ENCODE results near the gene RAB33B.

DNA sequence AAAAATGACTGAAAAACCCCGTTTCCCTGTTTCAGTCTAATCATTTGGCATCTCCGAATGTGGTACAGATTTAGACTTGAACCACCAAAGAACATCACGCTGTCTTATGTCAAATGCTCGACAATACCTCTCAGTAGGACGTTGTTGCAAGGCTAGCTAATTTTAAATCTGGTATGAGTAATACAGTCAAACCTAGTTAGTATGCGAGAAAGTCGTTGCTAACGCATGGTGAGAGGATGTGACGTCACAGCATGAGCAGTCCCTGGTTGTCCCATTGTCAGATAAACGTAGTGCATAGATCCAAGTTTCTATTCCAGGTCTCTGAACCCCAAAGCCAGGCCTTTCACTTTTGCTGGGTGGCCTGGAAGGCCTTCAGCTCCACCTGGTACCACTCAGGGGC is 57.4 kb downstream of the RAB33B start:
- TF ChIP-seq, protein P1, sequence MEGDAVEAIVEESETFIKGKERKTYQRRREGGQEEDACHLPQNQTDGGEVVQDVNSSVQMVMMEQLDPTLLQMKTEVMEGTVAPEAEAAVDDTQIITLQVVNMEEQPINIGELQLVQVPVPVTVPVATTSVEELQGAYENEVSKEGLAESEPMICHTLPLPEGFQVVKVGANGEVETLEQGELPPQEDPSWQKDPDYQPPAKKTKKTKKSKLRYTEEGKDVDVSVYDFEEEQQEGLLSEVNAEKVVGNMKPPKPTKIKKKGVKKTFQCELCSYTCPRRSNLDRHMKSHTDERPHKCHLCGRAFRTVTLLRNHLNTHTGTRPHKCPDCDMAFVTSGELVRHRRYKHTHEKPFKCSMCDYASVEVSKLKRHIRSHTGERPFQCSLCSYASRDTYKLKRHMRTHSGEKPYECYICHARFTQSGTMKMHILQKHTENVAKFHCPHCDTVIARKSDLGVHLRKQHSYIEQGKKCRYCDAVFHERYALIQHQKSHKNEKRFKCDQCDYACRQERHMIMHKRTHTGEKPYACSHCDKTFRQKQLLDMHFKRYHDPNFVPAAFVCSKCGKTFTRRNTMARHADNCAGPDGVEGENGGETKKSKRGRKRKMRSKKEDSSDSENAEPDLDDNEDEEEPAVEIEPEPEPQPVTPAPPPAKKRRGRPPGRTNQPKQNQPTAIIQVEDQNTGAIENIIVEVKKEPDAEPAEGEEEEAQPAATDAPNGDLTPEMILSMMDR (IDR thresholded peaks at IDR 0.05; ENCODE audit: insufficient read depth, low read length) = no peak
- TF ChIP-seq, protein P2, sequence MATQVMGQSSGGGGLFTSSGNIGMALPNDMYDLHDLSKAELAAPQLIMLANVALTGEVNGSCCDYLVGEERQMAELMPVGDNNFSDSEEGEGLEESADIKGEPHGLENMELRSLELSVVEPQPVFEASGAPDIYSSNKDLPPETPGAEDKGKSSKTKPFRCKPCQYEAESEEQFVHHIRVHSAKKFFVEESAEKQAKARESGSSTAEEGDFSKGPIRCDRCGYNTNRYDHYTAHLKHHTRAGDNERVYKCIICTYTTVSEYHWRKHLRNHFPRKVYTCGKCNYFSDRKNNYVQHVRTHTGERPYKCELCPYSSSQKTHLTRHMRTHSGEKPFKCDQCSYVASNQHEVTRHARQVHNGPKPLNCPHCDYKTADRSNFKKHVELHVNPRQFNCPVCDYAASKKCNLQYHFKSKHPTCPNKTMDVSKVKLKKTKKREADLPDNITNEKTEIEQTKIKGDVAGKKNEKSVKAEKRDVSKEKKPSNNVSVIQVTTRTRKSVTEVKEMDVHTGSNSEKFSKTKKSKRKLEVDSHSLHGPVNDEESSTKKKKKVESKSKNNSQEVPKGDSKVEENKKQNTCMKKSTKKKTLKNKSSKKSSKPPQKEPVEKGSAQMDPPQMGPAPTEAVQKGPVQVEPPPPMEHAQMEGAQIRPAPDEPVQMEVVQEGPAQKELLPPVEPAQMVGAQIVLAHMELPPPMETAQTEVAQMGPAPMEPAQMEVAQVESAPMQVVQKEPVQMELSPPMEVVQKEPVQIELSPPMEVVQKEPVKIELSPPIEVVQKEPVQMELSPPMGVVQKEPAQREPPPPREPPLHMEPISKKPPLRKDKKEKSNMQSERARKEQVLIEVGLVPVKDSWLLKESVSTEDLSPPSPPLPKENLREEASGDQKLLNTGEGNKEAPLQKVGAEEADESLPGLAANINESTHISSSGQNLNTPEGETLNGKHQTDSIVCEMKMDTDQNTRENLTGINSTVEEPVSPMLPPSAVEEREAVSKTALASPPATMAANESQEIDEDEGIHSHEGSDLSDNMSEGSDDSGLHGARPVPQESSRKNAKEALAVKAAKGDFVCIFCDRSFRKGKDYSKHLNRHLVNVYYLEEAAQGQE (IDR thresholded peaks at IDR 0.05; ENCODE audit: insufficient replicate concordance, low read depth) = no peak
